ENCODE data around the gene MORN1. TPM values are rescaled to one million over a fixed set of nuclear protein-coding genes. Genes with fewer than 3 reads are reported as not detected.

MORN1 gene
- total RNA-seq, 4 donors from 2014 or later = 7.0 to 9.8 (median 8.0) TPM

DNA sequence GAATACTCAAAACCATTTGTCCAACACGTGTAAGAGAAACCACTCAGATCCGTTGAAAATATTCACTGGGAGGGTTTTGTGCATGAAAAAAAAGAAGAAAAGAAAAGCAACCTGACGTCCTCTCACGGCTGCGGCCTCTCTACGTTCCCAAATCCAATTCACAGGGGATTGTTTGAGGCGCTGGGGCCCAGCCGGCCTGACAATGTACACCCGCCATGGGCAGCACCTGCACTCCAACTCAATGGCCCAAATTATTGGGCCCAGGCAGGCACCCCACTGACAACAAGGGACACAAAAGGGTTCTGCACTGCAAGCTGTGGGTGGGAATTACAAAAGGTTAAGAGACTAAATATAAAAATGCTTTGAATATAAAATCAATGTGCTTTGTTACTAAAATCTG is 41.5 kb downstream of the MORN1 start:
- no peak for DNase-seq (ENCODE audit: extremely low spot score)
- intact Hi-C loops (cut with DNase I) = no loop called here
- TF ChIP-seq, protein P1, sequence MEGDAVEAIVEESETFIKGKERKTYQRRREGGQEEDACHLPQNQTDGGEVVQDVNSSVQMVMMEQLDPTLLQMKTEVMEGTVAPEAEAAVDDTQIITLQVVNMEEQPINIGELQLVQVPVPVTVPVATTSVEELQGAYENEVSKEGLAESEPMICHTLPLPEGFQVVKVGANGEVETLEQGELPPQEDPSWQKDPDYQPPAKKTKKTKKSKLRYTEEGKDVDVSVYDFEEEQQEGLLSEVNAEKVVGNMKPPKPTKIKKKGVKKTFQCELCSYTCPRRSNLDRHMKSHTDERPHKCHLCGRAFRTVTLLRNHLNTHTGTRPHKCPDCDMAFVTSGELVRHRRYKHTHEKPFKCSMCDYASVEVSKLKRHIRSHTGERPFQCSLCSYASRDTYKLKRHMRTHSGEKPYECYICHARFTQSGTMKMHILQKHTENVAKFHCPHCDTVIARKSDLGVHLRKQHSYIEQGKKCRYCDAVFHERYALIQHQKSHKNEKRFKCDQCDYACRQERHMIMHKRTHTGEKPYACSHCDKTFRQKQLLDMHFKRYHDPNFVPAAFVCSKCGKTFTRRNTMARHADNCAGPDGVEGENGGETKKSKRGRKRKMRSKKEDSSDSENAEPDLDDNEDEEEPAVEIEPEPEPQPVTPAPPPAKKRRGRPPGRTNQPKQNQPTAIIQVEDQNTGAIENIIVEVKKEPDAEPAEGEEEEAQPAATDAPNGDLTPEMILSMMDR (IDR thresholded peaks at IDR 0.05) = no peak
- H3K4me3 ChIP-seq = no peak overlapping the region
- H3K4me1 ChIP-seq = peaks cover 3 to 17% (median 16%) of the 10 kb centered on the region in 4 donors
- no peaks in the 10 kb centered on the region for H3K27me3 ChIP-seq
- no peak overlapping the region for H3K27ac ChIP-seq (replicated peaks in 1 of 4)
- WGBS = 89% methylated on average over 9 of the region's 9 CpGs
- H3K36me3 ChIP-seq = no peaks in the 10 kb centered on the region
- H3K9me3 ChIP-seq = no peaks in the 10 kb centered on the region

DNA sequence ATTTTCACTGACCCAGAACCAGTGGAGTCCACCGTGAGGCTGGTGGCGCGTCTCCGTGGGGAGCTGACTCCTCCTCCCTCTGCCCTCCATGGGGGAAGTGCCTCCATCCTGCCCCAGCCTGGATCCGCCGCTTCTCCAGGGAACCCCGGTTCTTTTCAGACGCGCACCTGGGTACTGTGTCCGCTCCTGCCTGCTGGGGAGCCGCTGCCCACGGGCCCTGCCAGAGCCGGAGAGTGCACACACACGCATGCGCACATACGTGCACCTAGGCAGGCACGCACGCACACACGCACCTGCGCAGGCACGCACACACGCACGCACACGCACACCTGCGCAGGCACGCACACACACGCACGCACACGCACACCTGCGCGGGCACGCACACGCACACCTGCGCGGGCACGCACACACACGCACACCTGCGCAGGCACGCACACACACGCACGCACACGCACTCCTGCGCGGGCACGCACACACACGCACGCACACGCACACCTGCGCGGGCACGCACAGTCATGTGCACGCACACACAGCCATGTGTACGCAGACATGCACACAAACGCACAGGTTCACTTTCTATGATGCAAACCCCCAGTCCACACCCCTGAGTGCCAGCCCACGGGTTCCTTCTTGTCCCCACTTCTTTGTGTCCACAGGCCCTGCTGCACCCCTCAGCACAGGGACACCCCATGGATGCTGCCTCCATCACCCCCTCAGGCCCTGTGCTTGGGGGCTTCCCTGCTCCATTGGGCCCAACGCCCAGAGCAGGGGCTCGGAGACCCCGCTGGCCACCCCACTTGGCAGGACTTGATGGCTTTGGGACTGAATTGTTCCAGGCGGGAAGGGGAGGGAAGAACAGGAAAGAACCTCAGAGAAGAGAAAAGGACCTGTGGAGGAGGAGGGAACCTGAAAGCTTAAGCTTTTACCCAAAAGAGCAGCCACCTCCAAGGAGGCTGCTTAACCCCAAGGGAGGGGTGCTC is 42.7 kb downstream of the MORN1 start:
- no peak overlapping the region for H3K4me3 ChIP-seq
- H3K4me1 ChIP-seq = peaks cover 3 to 10% (median 9%) of the 10 kb centered on the region in 4 donors
- intact Hi-C loops (cut with DNase I) = no loop called here
- H3K9me3 ChIP-seq = no peaks in the 10 kb centered on the region
- no peaks in the 10 kb centered on the region for H3K27me3 ChIP-seq
- no peak for DNase-seq (ENCODE audit: extremely low spot score)
- H3K27ac ChIP-seq (replicated peaks in 1 of 4) = no peak overlapping the region
- H3K36me3 ChIP-seq = no peaks in the 10 kb centered on the region
- TF ChIP-seq POLR2A (IDR thresholded peaks at IDR 0.05; ENCODE audit: low read depth) (no peak), EP300 (IDR thresholded peaks at IDR 0.05) (no peak), POLR2AphosphoS5 (IDR thresholded peaks at IDR 0.05) (no peak)
- TF ChIP-seq, protein P1 (IDR thresholded peaks at IDR 0.05) = no peak
- WGBS = 86% methylated on average over 44 of the region's 59 CpGs

DNA sequence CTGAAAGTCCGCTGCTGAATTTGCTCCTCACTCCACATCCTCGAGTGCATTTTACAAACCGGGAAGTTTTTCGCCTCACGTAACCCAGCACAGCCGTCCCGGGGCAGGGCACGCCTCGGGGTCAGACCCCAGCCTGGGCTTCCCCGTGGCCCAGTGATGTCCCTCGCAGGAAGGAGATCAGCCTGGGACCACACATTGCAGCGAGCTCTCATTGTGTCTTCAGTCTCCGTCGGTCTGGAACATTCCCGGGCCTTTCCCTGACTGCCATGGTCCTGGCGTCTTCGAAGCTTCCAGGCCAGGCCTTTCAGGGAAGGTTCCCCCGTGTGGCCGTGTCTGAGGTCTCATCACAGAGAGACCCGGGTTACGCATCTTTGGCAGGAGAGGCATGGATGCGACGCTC is 43.5 kb downstream of the MORN1 start:
- Histone ChIP-seq H3K27me3 (no peaks in the 10 kb centered on the region), H3K36me3 (no peaks in the 10 kb centered on the region), H3K27ac (replicated peaks in 1 of 4) (no peak overlapping the region), H3K9me3 (no peaks in the 10 kb centered on the region), H3K4me1 (peaks cover under 1 to 3% (median 2%) of the 10 kb centered on the region in 4 donors), H3K4me3 (no peak overlapping the region)
- 94% methylated on average over 19 of the region's 23 CpGs for WGBS
- intact Hi-C loops (cut with DNase I) = no loop called here
- TF ChIP-seq, protein P1 (IDR thresholded peaks at IDR 0.05) = no peak
- TF ChIP-seq POLR2AphosphoS5 (IDR thresholded peaks at IDR 0.05) (no peak), EP300 (IDR thresholded peaks at IDR 0.05) (no peak), POLR2A (IDR thresholded peaks at IDR 0.05; ENCODE audit: low read depth) (no peak)
- no peak for DNase-seq (ENCODE audit: extremely low spot score)

DNA sequence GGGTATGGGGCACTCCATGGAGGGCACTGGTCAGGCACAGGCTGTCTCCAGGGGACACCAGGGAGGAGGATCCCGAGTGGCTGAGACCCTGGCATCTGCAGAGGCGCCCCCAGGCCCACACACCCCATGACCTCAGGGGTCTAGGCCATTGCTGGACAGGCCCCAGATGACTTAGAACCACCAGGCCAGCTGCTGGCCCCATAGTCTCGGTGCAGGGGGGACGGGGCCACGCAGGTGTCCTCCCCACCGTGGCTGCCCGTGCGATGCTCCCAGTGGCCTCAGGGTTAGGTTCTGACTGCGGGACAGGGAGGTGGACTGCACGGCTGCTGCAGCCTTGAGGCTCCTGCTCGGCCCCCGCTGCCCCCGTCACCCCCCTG is 44.0 kb downstream of the MORN1 start:
- H3K4me3 ChIP-seq = no peak overlapping the region
- no peak for TF ChIP-seq EP300 (IDR thresholded peaks at IDR 0.05)
- no peak for TF ChIP-seq POLR2AphosphoS5 (IDR thresholded peaks at IDR 0.05)
- TF ChIP-seq, protein P1 (IDR thresholded peaks at IDR 0.05) = no peak
- no peak for TF ChIP-seq POLR2A (IDR thresholded peaks at IDR 0.05; ENCODE audit: low read depth)
- 93% methylated on average over 9 of the region's 13 CpGs for WGBS
- intact Hi-C loops (cut with DNase I) = no loop called here
- no peak overlapping the region for H3K27ac ChIP-seq (replicated peaks in 1 of 4)
- no peaks in the 10 kb centered on the region for H3K36me3 ChIP-seq
- no peak for DNase-seq (ENCODE audit: extremely low spot score)
- no peaks in the 10 kb centered on the region for H3K4me1 ChIP-seq
- no peaks in the 10 kb centered on the region for H3K9me3 ChIP-seq
- H3K27me3 ChIP-seq = no peaks in the 10 kb centered on the region

All from esophagus muscularis mucosa (tissue), 4 donors.